Keratinocyte (primary cell): ENCODE measurements around the gene C2CD5. TPM values are rescaled to one million over a fixed set of nuclear protein-coding genes. Genes with fewer than 3 reads are reported as not detected.
A peak's percentile ranks its signal among the peaks of the same experiment; 100 is the strongest.

ENCODE experiments used
- DNase-seq: peaks from one replicate; pipeline ENCODE4 v3.0.0-alpha.2; 2011; ENCODE audit warnings: low read depth, missing footprints, low spot score
- FAIRE-seq: peaks from 2 replicates; lab custom pipeline; 2011; peaks lifted over from hg19 to GRCh38; lab: Jason Lieb, UNC
- H2AFZ ChIP-seq: 2 replicates; pipeline ENCODE4 v1.6.0; 2012; ENCODE audit warnings: low read length, control low read depth, inconsistent platforms; ENCODE audit not compliant: control insufficient read depth
- H3K27ac ChIP-seq: 2 replicates; pipeline ENCODE4 v1.5.1; 2011; ENCODE audit warnings: low read length; ENCODE audit not compliant: control insufficient read depth, insufficient read depth
- H3K27me3 ChIP-seq: 3 replicates; pipeline ENCODE4 v1.6.0; 2011; ENCODE audit warnings: low read length; ENCODE audit not compliant: control insufficient read depth, insufficient read depth; ENCODE audit errors: extremely low read depth
- H3K36me3 ChIP-seq, 2 experiments: 2 replicates in 1 of 2; 3 replicates in 1 of 2; pipeline ENCODE4 v1.5.1; 2011; ENCODE audit warnings: low read length in 2 of 2, mild to moderate bottlenecking in 1 of 2; ENCODE audit not compliant: control insufficient read depth in 2 of 2, insufficient read depth in 2 of 2; ENCODE audit errors: extremely low read depth in 1 of 2
- H3K4me1 ChIP-seq: 3 replicates; pipeline ENCODE4 v1.5.1; 2011; ENCODE audit warnings: low read length; ENCODE audit not compliant: control insufficient read depth, insufficient read depth; ENCODE audit errors: extremely low read depth
- H3K4me2 ChIP-seq: 3 replicates; pipeline ENCODE4 v1.6.0; 2011; ENCODE audit warnings: low read depth, low read length; ENCODE audit not compliant: control insufficient read depth, insufficient read depth; ENCODE audit errors: extremely low read depth
- H3K4me3 ChIP-seq, 3 experiments: fragments of 200-600 bp in 1 of 3; sonication (generic) in 1 of 3; 2 replicates in 2 of 3; 3 replicates in 1 of 3; pipeline ENCODE4 v1.5.1; 2011 to 2016; ENCODE audit warnings: low read length in 3 of 3, mild to moderate bottlenecking in 3 of 3, control low read depth in 2 of 3, inconsistent platforms in 1 of 3, low read depth in 1 of 3, mixed read lengths in 1 of 3, mixed run types in 1 of 3, moderate library complexity in 1 of 3; ENCODE audit not compliant: control insufficient read depth in 2 of 3, insufficient read depth in 2 of 3; ENCODE audit errors: extremely low read depth in 1 of 3
- H3K79me2 ChIP-seq: 2 replicates; pipeline ENCODE4 v1.6.0; 2012; ENCODE audit warnings: low read length; ENCODE audit not compliant: control insufficient read depth, insufficient read depth
- H3K9ac ChIP-seq: 3 replicates; pipeline ENCODE4 v1.6.0; 2011; ENCODE audit warnings: low read length; ENCODE audit not compliant: control insufficient read depth, insufficient read depth; ENCODE audit errors: extremely low read depth
- H3K9me1 ChIP-seq: 3 replicates; pipeline ENCODE4 v1.6.0; 2011; ENCODE audit warnings: low read length; ENCODE audit not compliant: control insufficient read depth, insufficient read depth; ENCODE audit errors: extremely low read depth
- H3K9me3 ChIP-seq: 2 replicates; pipeline ENCODE4 v1.5.1; 2012; ENCODE audit warnings: low read depth, low read length; ENCODE audit not compliant: control insufficient read depth
- H4K20me1 ChIP-seq: 3 replicates; pipeline ENCODE4 v1.6.0; 2011; ENCODE audit warnings: low read length; ENCODE audit not compliant: control insufficient read depth, insufficient read depth; ENCODE audit errors: extremely low read depth
- EZH2 ChIP-seq: IDR thresholded peaks from one replicate; pipeline ENCODE4 v1.6.1; 2012; ENCODE audit warnings: inconsistent platforms, mild to moderate bottlenecking, low read length, moderate library complexity
- dilution Hi-C: fragments of 300-500 bp; cut with MboI; formaldehyde crosslinking; loops from one replicate; pipeline ENCODE4 v1.7.0; 2020; ENCODE audit warnings: low sequenced_read_pairs; ENCODE audit not compliant: extremely low pct_ligation_motif_present
- polyA plus RNA-seq, 5 experiments: library from polyadenylated mRNA; depleted of rRNA in 3 of 5; stranded (reverse) in 3 of 5; stranded (forward) in 1 of 5; unstranded in 1 of 5; fragments of >200 nt; gene quantifications; 1 replicate in 1 of 5; 2 replicates in 3 of 5; 3 replicates in 1 of 5; pipeline versions ENCODE4 v1.2.1 to v1.2.3, GENCODE V29; 2011 to 2012; ENCODE audit warnings: missing spikeins in 2 of 5, low read depth in 1 of 5, low replicate concordance in 1 of 5
- TF ChIP-seq, protein P1 (sequence below), 3 experiments: IDR thresholded peaks in 1 of 3; conservative IDR thresholded peaks in 1 of 3; optimal IDR thresholded peaks in 1 of 3; 2 replicates in 2 of 3; 3 replicates in 1 of 3; pipeline versions ENCODE3 to v1.5.1; 2011; ENCODE audit warnings: low read length in 3 of 3, mild to moderate bottlenecking in 3 of 3, moderate library complexity in 2 of 3, control low read depth in 1 of 3, inconsistent platforms in 1 of 3; ENCODE audit not compliant: insufficient read depth in 2 of 3; ENCODE audit errors: extremely low read depth in 1 of 3

C2CD5 gene
- polyA plus RNA-seq, 1 donor (not counting 4 experiments of a cell fraction or from before 2014, with no cell fraction given): 17.7 TPM

DNA sequence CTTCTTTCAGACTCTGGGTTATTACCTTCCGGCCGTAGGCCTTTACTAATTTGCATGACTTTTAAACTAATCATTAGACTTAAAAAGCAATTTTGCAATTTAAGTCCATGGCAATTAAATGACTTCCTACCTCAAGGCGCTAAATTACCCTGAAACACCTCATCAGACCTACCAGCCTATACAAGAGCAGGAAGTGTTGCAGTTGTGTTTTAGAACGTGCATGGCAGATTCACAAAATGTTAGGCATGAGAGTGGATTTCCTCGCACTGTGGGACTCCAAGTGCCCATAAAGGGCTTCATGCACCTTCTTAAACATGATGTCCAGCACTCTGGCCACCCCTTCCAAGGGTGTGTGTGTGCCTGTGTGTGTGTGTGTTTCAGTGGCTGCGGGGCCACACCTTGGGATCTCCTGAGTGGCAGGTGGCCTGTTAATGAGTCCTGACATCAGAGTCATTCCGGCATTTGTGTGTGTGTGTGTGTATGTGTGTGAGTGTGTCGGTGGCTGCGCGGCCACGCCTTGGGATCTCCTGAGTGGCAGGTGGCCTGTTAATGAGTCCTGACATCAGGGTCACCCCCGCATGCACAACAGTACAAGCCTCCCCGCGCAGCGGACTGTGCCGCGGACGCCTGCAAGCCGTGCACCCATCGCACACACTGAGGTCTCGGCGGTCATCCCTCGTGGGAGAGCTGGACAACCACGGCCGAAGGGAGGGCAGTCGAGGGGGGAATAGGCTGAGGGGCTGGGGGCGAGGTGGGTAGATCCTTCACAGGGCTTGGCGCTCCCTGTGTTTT lies 900 bp downstream of the C2CD5 start:
- dilution Hi-C loops: no loop called here
- H3K4me1 ChIP-seq: peaks cover 8% of the 10 kb centered on the region
- peak; percentile 81 for FAIRE-seq

GRCh38 chr12:22541496-22542155 lies 2.7 kb downstream of the C2CD5 start:
- no peaks in the 10 kb centered on the region for H3K79me2 ChIP-seq
- H3K4me3 ChIP-seq: no peak overlapping the region
- DNase-seq (no peak), FAIRE-seq (no peak)
- H4K20me1 ChIP-seq: no peaks in the 10 kb centered on the region
- dilution Hi-C loops: no loop called here
- H3K9ac ChIP-seq: no peak overlapping the region
- no peaks in the 10 kb centered on the region for H3K9me1 ChIP-seq
- no peak overlapping the region for H2AFZ ChIP-seq
- no peaks in the 10 kb centered on the region for H3K36me3 ChIP-seq
- H3K4me2 ChIP-seq: no peak overlapping the region
- H3K4me1 ChIP-seq: peaks cover 8% of the 10 kb centered on the region
- H3K27me3 ChIP-seq: no peaks in the 10 kb centered on the region
- TF ChIP-seq, protein P1, sequence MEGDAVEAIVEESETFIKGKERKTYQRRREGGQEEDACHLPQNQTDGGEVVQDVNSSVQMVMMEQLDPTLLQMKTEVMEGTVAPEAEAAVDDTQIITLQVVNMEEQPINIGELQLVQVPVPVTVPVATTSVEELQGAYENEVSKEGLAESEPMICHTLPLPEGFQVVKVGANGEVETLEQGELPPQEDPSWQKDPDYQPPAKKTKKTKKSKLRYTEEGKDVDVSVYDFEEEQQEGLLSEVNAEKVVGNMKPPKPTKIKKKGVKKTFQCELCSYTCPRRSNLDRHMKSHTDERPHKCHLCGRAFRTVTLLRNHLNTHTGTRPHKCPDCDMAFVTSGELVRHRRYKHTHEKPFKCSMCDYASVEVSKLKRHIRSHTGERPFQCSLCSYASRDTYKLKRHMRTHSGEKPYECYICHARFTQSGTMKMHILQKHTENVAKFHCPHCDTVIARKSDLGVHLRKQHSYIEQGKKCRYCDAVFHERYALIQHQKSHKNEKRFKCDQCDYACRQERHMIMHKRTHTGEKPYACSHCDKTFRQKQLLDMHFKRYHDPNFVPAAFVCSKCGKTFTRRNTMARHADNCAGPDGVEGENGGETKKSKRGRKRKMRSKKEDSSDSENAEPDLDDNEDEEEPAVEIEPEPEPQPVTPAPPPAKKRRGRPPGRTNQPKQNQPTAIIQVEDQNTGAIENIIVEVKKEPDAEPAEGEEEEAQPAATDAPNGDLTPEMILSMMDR (optimal IDR thresholded peaks at IDR 0.05 in 1 of 3, IDR thresholded peaks at IDR 0.05 in 1 of 3, conservative IDR thresholded peaks at IDR 0.05 in 1 of 3; ENCODE audit: extremely low read depth in 1 of 3, insufficient read depth in 2 of 3, low read length in 3 of 3): no peak
- TF ChIP-seq EZH2: no peak
- H3K9me3 ChIP-seq: no peaks in the 10 kb centered on the region
- H3K27ac ChIP-seq: no peak overlapping the region

More for the DNA sequence above, 900 bp downstream of the C2CD5 start:
- H2AFZ ChIP-seq: peak overlapping the region; percentile 89
- no peak for DNase-seq
- peak overlapping the region; percentile 81 to 87 (median 85) for H3K4me3 ChIP-seq
- no peaks in the 10 kb centered on the region for H4K20me1 ChIP-seq
- H3K79me2 ChIP-seq: no peaks in the 10 kb centered on the region
- no peaks in the 10 kb centered on the region for H3K9me1 ChIP-seq
- no peaks in the 10 kb centered on the region for H3K9me3 ChIP-seq
- H3K9ac ChIP-seq: peak overlapping the region; percentile 87
- H3K27ac ChIP-seq: peak overlapping the region; percentile 81
- H3K27me3 ChIP-seq: no peaks in the 10 kb centered on the region
- H3K36me3 ChIP-seq: no peaks in the 10 kb centered on the region
- peak overlapping the region; percentile 82 for H3K4me2 ChIP-seq
- no peak for TF ChIP-seq EZH2
- TF ChIP-seq, protein P1 (optimal IDR thresholded peaks at IDR 0.05 in 1 of 3, IDR thresholded peaks at IDR 0.05 in 1 of 3, conservative IDR thresholded peaks at IDR 0.05 in 1 of 3; ENCODE audit: extremely low read depth in 1 of 3, insufficient read depth in 2 of 3, low read length in 3 of 3): no peak
